ENCODE data around the gene AHCTF1.
"Not testable (repeated sequence)": the region's sequence is repeated elsewhere in the genome, so short reads cannot be mapped to it uniquely, and the experiment has no call there.

AHCTF1 gene

GRCh38 chr1:246815693-246816270 is 116.0 kb downstream of the AHCTF1 start:
- no peaks in the 10 kb centered on the region for H3K36me3 ChIP-seq (ENCODE audit: low read length)
- no peaks in the 10 kb centered on the region for H3K9me3 ChIP-seq (ENCODE audit: insufficient read depth, low read length)
- no peaks in the 10 kb centered on the region for H4K20me1 ChIP-seq (ENCODE audit: low read depth, low read length)
- TF ChIP-seq EZH2phosphoT487 (conservative IDR thresholded peaks at IDR 0.05; ENCODE audit: low read length), result no peak
- TF ChIP-seq, protein P1, sequence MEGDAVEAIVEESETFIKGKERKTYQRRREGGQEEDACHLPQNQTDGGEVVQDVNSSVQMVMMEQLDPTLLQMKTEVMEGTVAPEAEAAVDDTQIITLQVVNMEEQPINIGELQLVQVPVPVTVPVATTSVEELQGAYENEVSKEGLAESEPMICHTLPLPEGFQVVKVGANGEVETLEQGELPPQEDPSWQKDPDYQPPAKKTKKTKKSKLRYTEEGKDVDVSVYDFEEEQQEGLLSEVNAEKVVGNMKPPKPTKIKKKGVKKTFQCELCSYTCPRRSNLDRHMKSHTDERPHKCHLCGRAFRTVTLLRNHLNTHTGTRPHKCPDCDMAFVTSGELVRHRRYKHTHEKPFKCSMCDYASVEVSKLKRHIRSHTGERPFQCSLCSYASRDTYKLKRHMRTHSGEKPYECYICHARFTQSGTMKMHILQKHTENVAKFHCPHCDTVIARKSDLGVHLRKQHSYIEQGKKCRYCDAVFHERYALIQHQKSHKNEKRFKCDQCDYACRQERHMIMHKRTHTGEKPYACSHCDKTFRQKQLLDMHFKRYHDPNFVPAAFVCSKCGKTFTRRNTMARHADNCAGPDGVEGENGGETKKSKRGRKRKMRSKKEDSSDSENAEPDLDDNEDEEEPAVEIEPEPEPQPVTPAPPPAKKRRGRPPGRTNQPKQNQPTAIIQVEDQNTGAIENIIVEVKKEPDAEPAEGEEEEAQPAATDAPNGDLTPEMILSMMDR (IDR thresholded peaks at IDR 0.05; ENCODE audit: insufficient read depth, low read length, poor library complexity, severe bottlenecking), result no peak
- no peak overlapping the region for H3K4me3 ChIP-seq (ENCODE audit: insufficient read depth, low read length, poor library complexity, severe bottlenecking)
- H3F3A ChIP-seq (ENCODE audit: insufficient read depth), result no peaks in the 10 kb centered on the region
- H3K27ac ChIP-seq (ENCODE audit: low read depth, low read length), result no peak overlapping the region
- H3K79me2 ChIP-seq (ENCODE audit: insufficient read depth, low read length), result no peaks in the 10 kb centered on the region
- no peak overlapping the region for H3K9ac ChIP-seq (ENCODE audit: low read length)
- H3K27me3 ChIP-seq (ENCODE audit: low read length), result no peaks in the 10 kb centered on the region
- no peak overlapping the region for H3K4me2 ChIP-seq (ENCODE audit: low read depth, low read length, poor library complexity, severe bottlenecking)
- H2AFZ ChIP-seq (ENCODE audit: low read depth, low read length, severe bottlenecking), result no peak overlapping the region
- H3K9me2 ChIP-seq (replicated peaks; ENCODE audit: insufficient read depth, low read length), result no peaks in the 10 kb centered on the region

- Histone ChIP-seq H3K4me2 (ENCODE audit: low read depth, low read length, poor library complexity, severe bottlenecking) (no peak overlapping the region), H3F3A (ENCODE audit: insufficient read depth) (no peaks in the 10 kb centered on the region), H3K9ac (ENCODE audit: low read length) (no peak overlapping the region), H3K9me3 (ENCODE audit: insufficient read depth, low read length) (no peaks in the 10 kb centered on the region), H4K20me1 (ENCODE audit: low read depth, low read length) (no peaks in the 10 kb centered on the region), H3K79me2 (ENCODE audit: insufficient read depth, low read length) (no peaks in the 10 kb centered on the region), H3K4me3 (ENCODE audit: insufficient read depth, low read length, poor library complexity, severe bottlenecking) (no peak overlapping the region), H2AFZ (ENCODE audit: low read depth, low read length, severe bottlenecking) (no peak overlapping the region), H3K36me3 (ENCODE audit: low read length) (no peaks in the 10 kb centered on the region), H3K27me3 (ENCODE audit: low read length) (no peaks in the 10 kb centered on the region), H3K9me2 (replicated peaks; ENCODE audit: insufficient read depth, low read length) (no peaks in the 10 kb centered on the region), H3K27ac (ENCODE audit: low read depth, low read length) (no peak overlapping the region)
- TF ChIP-seq, protein P1 (IDR thresholded peaks at IDR 0.05; ENCODE audit: insufficient read depth, low read length, poor library complexity, severe bottlenecking), result no peak
- no peak for TF ChIP-seq EZH2phosphoT487 (conservative IDR thresholded peaks at IDR 0.05; ENCODE audit: low read length)
Observed at GRCh38 chr1:246814890-246815289, 116.9 kb downstream of the AHCTF1 start.

GRCh38 chr1:246813325-246813724 is 118.4 kb downstream of the AHCTF1 start:
- H4K20me1 ChIP-seq (ENCODE audit: low read depth, low read length); H3K27ac ChIP-seq (ENCODE audit: low read depth, low read length); H3K9ac ChIP-seq (ENCODE audit: low read length); H3K79me2 ChIP-seq (ENCODE audit: insufficient read depth, low read length); H3K27me3 ChIP-seq (ENCODE audit: low read length); H2AFZ ChIP-seq (ENCODE audit: low read depth, low read length, severe bottlenecking); H3K9me2 ChIP-seq (replicated peaks; ENCODE audit: insufficient read depth, low read length); H3K4me3 ChIP-seq (ENCODE audit: insufficient read depth, low read length, poor library complexity, severe bottlenecking); H3K36me3 ChIP-seq (ENCODE audit: low read length); H3K9me3 ChIP-seq (ENCODE audit: insufficient read depth, low read length); H3F3A ChIP-seq (ENCODE audit: insufficient read depth); H3K4me2 ChIP-seq (ENCODE audit: low read depth, low read length, poor library complexity, severe bottlenecking): not testable (repeated sequence)

DNA sequence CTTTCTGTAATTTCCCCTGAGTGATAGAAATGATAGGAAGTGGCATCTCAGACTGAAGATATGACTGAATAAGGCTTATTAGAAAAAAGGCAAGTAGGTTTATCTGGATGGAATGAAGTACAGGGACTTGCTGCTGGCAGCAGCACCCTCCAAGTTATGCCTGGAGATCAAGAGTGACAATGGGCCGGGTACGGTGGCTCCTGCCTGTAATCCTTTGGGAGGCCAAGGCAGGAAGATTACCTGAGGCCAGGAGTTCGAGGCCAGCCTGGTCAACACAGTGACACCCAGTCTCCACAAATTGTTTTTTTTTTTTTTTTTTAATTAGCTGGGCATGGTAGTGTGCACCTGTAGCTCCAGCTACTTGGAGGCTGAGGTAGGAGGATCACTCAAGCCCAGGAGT is 119.8 kb downstream of the AHCTF1 start:
- no peak for TF ChIP-seq EZH2phosphoT487 (conservative IDR thresholded peaks at IDR 0.05; ENCODE audit: low read length)
- TF ChIP-seq, protein P1 (IDR thresholded peaks at IDR 0.05; ENCODE audit: insufficient read depth, low read length, poor library complexity, severe bottlenecking), result no peak
- Histone ChIP-seq H3K36me3 (ENCODE audit: low read length) (no peaks in the 10 kb centered on the region), H3K9me3 (ENCODE audit: insufficient read depth, low read length) (no peaks in the 10 kb centered on the region), H3K9me2 (replicated peaks; ENCODE audit: insufficient read depth, low read length) (no peaks in the 10 kb centered on the region), H3K9ac (ENCODE audit: low read length) (no peak overlapping the region), H2AFZ (ENCODE audit: low read depth, low read length, severe bottlenecking) (no peak overlapping the region), H3K27me3 (ENCODE audit: low read length) (no peaks in the 10 kb centered on the region), H3K4me2 (ENCODE audit: low read depth, low read length, poor library complexity, severe bottlenecking) (no peak overlapping the region), H3K27ac (ENCODE audit: low read depth, low read length) (no peak overlapping the region), H3F3A (ENCODE audit: insufficient read depth) (no peaks in the 10 kb centered on the region), H3K79me2 (ENCODE audit: insufficient read depth, low read length) (no peaks in the 10 kb centered on the region), H3K4me3 (ENCODE audit: insufficient read depth, low read length, poor library complexity, severe bottlenecking) (no peak overlapping the region), H4K20me1 (ENCODE audit: low read depth, low read length) (no peaks in the 10 kb centered on the region)

All from SU-DHL-6 (cell line).